CD4-positive, alpha-beta T cell treated with Interleukin-4 for 1 hour (primary cell): ENCODE results near the gene RTF2.
"Not testable (repeated sequence)": the region's sequence is repeated elsewhere in the genome, so short reads cannot be mapped to it uniquely, and the experiment has no call there.

Source experiments
- DNase-seq, 2 donors: peaks; one replicate each; pipeline ENCODE4 v3.0.0-alpha.2; 2020 to 2022

RTF2 gene

DNA sequence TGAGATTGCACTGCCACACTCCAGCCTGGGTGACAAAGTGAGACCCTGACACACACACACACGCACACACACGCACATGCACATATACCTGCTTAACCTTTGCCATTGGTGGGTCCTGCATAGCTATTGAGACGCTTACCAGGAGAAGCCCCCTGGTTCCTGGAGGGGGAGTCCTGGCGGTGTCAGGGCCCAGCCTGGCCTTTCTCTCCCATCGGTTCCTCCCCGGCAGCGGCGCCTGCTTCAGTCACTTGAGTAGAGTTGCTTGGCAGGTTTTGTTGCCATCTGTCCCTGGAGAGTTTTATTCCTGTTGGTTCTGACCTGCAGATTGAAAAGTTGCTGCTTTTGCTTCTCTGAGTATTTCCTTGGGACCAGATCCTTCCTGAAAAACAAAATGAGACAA is 35.5 kb downstream of the RTF2 start:
- DNase-seq = no peak

GRCh38 chr20:56504373-56505005 is 36.1 kb downstream of the RTF2 start:
- peak in 1 of 2 donors; percentile 18 for DNase-seq

GRCh38 chr20:56506103-56506502 is 37.7 kb downstream of the RTF2 start:
- no peak for DNase-seq

DNA sequence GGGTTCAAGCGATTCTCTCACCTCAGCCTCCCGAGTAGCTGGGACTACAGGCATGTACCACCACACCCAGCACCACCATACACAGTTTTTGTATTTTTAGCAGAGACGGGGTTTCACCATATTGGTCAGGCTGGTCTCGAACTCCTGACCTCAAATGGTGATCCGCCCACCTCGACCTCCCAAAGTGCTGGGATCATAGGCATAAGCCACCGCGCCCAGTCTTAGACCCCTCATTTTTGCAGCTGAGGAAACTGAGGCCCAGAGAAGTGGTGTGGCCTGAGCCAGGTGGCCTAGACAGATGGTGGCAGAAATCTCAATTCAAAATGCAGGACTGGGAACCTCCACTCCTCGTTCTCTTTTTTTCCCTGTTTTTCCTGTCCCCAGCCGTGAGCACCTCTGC is 43.5 kb downstream of the RTF2 start:
- DNase-seq = no peak

DNA sequence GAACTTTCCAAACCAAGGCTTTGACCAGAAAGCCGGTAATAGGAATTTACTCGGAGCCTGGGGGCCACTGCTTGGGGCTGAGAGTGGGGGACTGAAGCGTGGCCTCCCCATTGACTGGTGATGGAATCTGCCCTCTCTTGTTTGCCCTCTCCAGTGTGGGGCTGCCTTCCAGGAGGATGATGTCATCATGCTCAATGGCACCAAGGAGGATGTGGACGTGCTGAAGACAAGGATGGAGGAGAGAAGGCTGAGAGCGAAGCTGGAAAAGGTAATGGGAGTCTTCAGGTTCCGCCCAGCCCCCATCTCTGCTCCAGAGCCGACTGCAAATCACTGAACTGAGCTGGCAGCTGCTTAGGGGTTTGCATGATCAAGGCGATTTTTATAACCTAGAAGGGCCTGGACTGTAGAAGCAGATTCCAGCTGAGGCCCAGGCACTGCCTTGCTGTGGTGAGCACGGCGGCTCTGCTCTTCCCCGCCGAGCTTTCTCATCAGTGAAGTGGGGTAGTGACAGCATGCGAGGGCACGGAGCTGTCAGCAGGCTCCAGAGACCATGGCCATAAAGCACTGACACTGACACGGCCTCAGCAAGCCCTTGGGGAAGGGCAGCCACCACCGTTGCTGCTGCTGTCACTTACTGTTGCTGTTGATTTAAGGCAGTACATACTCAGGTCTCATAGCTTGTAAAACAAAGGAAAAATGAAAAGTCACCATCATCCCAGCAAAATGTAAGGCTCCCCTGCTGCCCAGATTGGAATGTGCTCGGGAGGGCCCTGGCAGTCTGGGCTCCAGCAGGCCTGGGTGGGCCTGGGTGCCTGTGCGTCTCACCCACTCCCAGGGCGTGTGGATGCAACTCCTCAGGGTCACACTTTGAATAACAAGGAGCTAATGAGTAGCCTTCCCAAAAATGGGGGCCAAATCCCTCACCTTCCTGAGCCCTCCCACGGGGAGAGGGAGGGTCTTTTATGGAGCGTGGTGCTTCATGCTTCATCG is 45.0 kb downstream of the RTF2 start:
- DNase-seq = no peak

DNA sequence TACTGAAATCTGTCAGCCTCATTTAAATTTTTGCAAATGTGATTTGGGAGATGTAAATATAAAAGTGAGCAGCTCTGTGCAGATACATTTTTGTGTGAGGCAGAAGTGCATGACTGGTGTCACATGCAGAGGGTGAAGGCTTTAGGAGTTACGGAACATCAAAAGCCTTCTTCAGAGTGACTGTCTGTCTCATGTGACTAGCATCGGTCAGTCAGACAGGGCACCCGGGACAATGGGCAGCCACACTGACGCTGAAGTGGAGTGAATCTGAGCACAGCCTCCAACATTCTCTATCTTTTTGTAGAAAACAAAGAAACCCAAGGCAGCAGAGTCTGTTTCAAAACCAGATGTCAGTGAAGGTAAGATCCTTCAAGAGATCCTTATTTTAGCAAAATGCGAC is 48.2 kb downstream of the RTF2 start:
- no peak for DNase-seq

DNA sequence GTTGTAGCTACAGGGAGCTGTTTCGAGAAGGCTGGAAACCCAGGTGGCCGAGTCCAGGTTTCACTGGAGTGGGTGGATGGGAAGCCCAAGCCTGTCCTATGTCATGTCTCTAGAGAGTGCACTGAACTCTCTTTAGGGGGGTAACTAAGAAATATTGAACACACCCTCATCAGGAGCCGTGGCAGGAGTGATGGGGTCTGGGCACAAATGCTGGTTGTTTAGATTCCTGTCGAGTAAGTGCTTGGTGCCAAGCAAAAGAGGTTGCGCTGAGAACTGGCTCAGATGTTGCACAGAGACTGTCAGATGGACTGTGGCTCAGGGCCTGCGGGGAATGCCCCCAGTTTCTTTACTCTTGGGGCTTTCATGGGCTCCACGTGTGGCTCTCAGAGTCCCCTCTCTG is 48.8 kb downstream of the RTF2 start:
- no peak for DNase-seq

DNA sequence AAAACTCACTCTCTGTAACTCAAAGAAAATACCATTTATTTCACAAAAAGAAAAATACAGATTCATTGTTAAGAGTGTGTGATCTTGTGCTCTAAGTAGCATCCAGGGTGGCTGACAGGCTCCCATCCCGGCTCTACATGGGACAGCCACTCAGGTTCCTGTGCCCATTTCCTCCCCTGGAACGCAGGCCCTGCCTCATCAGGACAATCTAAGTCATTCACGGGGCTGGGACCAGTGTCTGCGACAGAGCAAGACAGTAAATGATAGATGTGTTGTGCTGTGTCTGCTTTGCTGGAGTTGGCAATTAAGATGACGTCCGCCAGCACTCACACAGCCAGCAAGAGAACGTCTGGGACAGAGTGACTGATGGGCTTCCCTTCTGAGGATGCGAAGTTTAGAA is 49.2 kb downstream of the RTF2 start:
- no peak for DNase-seq

- no peak for DNase-seq
These were observed 49.7 kb downstream of the RTF2 start for GRCh38 chr20:56518126-56518525.

GRCh38 chr20:56518721-56519398 is 50.4 kb downstream of the RTF2 start:
- DNase-seq = no peak

DNA sequence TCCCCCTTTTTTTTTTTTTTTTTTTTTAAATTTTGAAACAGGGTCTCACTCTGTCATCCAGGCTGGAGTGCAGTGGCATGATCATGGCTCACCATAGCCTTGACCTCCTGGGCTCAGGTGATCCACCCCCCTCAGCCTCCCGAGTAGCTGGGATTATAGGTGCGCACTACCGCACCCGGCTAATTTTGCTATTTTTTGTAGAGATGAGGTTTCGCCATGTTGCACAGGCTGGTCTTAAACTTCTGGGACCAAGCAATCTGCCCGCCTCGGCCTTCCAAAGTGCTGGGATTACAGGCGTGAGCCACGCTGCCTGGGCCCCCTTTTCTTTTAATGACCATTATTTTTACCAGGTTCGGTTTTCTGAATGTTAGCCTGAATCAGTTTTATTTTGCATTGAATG is 51.1 kb downstream of the RTF2 start:
- no peak for DNase-seq

- no peak for DNase-seq
These were observed 51.8 kb downstream of the RTF2 start for GRCh38 chr20:56520180-56520579.

DNA sequence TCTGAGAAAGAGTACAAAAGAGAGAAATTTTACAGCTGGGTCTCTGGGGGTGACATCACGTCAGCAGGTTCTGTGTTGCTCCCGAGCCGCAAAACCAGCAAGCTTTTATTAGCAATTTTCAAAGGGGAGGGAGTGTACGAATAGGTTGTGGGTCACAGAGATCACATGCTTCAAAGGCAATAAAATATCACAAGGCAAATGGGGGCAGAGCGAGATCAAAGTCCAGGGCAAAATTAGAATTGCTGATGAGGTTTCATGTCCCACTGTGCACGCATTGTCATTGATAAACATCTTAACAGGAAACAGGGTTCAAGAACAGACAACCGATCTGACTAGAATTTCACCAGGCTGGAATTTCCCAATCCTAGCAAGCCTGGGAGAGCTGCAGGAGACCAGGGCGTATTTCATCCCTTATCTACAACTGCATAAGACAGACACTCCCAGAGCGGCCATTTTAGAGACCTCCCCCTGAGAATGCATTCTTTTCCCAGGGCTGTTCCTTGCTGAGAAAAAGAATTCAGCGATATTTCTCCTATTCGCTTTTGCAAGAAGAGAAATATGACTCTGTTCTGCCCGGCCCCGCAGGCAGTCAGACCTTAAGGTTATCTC is 52.4 kb downstream of the RTF2 start:
- DNase-seq = not testable (repeated sequence)

GRCh38 chr20:56522311-56522710 is 53.9 kb downstream of the RTF2 start:
- no peak for DNase-seq

DNA sequence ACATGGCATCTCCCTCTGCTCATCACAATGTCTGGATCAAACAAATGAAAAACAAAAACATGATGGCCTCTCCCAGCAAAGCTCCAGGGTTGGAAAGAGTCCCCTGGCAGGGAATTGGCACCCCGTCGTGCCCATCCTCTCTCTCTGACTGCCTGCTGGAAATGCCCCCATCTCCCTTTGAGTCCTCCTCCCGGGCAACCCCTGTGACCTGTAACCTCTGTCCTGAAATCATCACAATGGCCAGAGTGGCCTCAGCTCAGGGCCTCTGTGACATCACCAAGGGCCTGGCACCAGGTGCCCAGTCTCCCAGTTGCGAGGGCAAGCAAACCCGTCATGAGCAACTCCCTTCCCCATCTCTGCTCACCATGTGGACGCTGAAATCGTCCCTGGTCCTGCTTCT is 56.0 kb downstream of the RTF2 start, which contains the start of gene FAM209A:
FAM209A (plus strand) TSS at position 301 of the 400 bp plus-strand sequence; CDS start at position 366, 65 bp downstream.
- DNase-seq = not testable (repeated sequence)

DNA sequence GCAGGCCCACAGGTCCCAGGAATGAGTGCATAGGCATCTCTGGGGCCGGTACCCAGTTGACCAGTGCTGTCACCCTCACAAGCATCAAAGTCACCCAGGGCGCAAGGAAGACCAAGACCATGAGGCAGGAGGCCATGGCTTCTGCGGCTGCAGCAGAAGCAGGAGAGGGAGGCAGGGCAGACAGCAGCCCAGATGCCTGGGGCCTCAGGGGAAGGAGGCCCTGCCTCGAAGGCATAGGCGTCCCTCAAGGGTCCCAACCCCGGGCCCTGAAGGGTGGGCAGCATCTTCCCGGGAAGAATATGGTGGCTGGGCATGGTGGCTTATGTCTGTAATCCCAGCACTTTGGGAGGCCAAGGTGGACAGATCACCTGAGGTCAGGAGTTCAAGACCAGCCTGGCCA is 59.1 kb downstream of the RTF2 start:
- no peak for DNase-seq

DNA sequence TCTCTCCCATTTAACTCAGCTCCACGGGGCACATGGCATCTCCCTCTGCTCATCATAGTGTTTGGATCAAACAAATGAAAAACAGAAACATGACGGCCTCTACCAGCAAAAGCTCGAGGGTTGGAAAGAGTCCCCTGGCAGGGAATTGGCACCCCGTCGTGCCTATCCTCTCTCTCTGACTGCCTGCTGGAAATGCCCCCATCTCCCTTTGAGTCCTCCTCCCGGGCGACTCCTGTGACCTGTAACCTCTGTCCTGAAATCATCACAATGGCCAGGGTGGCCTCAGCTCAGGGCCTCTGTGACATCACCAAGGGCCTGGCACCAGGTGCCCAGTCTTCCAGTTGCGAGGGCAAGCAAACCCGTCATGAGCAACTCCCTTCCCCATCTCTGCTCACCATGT is 64.5 kb downstream of the RTF2 start, which contains the start of gene FAM209B:
FAM209B (plus strand) TSS at position 301 of the 400 bp plus-strand sequence; CDS start at position 397, 96 bp downstream.
- DNase-seq = not testable (repeated sequence)

DNA sequence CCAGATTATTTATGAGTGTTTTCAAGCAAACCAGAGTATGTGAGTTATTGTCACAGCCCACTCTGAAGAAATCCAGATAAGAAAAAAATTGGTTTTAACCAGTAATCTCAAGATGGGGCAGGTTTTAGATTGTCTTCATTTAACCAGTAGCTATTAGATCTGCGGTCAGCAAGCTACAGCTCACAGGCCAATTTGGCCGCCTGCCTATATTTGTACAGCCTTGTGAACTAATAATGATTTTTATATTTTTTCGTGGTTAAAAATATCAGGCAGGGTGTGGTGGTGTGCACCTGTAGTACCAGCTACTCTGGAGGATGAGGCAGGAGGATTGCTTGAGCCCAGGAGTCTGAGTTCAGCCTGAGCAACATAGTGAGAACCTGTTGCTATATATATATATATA is 69.6 kb downstream of the RTF2 start:
- no peak for DNase-seq

DNA sequence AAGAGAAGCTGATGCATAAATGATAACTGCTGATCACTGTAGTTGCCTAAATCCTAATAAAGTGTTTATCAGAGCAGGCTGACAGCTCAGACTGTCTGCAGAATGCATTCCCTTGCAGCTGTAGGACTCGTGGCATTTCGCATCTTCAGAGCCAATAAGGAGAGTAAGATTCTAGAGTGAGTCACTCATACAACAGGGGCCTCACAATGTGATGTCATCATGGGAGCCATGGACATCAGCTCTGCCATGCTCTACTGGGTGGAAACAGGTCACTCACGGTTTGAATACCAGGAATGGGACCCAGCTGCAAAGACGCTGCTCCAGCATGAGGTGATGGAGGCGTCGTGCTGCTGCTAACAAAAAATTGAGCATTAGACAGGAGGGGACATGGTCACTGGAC is 72.0 kb downstream of the RTF2 start:
- no peak for DNase-seq

DNA sequence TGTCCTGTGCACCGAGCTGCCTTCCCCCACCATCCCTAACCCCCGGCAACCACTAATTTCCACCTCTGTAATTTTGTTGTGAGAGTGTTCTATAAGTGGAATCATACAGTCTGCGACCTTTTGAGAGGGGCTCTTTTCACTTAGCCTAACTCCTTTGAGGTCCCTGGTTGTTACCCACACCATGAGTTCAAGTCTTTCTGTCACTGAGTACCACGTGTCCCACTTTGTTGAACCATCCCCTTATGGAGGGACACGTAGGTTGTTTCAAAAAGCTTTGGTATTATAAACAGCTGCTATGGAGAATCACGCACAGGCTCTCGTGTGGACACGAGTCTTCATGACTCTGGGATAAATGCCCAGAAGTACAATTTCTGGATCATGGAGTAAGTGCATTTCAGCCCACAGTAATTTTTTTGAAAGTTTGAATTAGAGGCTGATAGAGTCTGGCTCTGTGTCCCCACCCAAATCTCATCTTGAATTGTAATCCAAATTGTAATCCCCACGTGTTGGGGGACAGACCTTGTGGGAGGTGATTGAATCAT is 74.1 kb downstream of the RTF2 start:
- no peak for DNase-seq

GRCh38 chr20:56551571-56551970 is 83.1 kb downstream of the RTF2 start:
- DNase-seq = no peak

GRCh38 chr20:56552911-56553629 is 84.6 kb downstream of the RTF2 start:
- no peak for DNase-seq
